Spleen (tissue), 11 donors: ENCODE measurements around the gene YWHAQ. TPM values are rescaled to one million over a fixed set of nuclear protein-coding genes. Genes with fewer than 3 reads are reported as not detected.
"Not testable (repeated sequence)": the region's sequence is repeated elsewhere in the genome, so short reads cannot be mapped to it uniquely, and the experiment has no call there.

Experiments
- DNase-seq: peaks from one replicate; pipeline ENCODE4 v3.0.0-alpha.2; 2020
- H3K27ac ChIP-seq, 8 donors: fragments of 200-600 bp; sonication (generic) in 7 of 8; 1 replicate in 4 of 8; 2 replicates in 4 of 8; pipeline versions ENCODE4 v1.5.0 to v1.8.0; 2016 to 2021; ENCODE audit warnings: inconsistent platforms in 4 of 8, mild to moderate bottlenecking in 4 of 8, moderate library complexity in 1 of 8
- H3K27me3 ChIP-seq, 7 donors: fragments of 200-600 bp; sonication (generic) in 6 of 7; replicated peaks in 1 of 7; 1 replicate in 4 of 7; 2 replicates in 3 of 7; pipeline versions ENCODE4 v1.5.0 to v1.8.0; 2016 to 2021; ENCODE audit warnings: inconsistent platforms in 3 of 7, mild to moderate bottlenecking in 1 of 7
- H3K36me3 ChIP-seq, 6 donors: fragments of 200-600 bp; sonication (generic) in 5 of 6; 1 replicate in 4 of 6; 2 replicates in 2 of 6; pipeline versions ENCODE4 v1.5.0 to v1.8.0; 2016 to 2021; ENCODE audit warnings: inconsistent platforms in 2 of 6
- H3K4me1 ChIP-seq, 6 donors: fragments of 200-600 bp; sonication (generic) in 5 of 6; 1 replicate in 3 of 6; 2 replicates in 3 of 6; pipeline versions ENCODE4 v1.5.0 to v1.8.0; 2016 to 2021; ENCODE audit warnings: inconsistent platforms in 3 of 6
- H3K4me3 ChIP-seq, 8 donors: fragments of 200-600 bp; sonication (generic) in 7 of 8; 1 replicate in 4 of 8; 2 replicates in 4 of 8; pipeline versions ENCODE4 v1.5.0 to v1.8.0; 2016 to 2021; ENCODE audit warnings: inconsistent platforms in 4 of 8, mild to moderate bottlenecking in 4 of 8, moderate library complexity in 2 of 8
- H3K9me3 ChIP-seq, 8 donors: fragments of 200-600 bp; sonication (generic) in 7 of 8; 1 replicate in 4 of 8; 2 replicates in 4 of 8; pipeline versions ENCODE4 v1.5.0 to v1.8.0; 2016 to 2021; ENCODE audit warnings: inconsistent platforms in 4 of 8
- CTCF ChIP-seq, 11 experiments: fragments of 200-600 bp in 7 of 11; fragments of 450-650 bp in 4 of 11; sonication (generic) in 4 of 11; IDR thresholded peaks in 8 of 11; conservative IDR thresholded peaks in 3 of 11; 1 replicate in 7 of 11; 2 replicates in 4 of 11; pipeline versions ENCODE4 v1.4.0 to v1.8.0; 2016 to 2021; ENCODE audit warnings: antibody characterized with exemption in 11 of 11, inconsistent platforms in 4 of 11, mild to moderate bottlenecking in 1 of 11
- POLR2A ChIP-seq, 3 donors: fragments of 450-650 bp; IDR thresholded peaks; one replicate each; pipeline ENCODE4 v1.5.1; 2017; ENCODE audit warnings: antibody characterized with exemption in 3 of 3, mild to moderate bottlenecking in 1 of 3
- POLR2AphosphoS5 ChIP-seq, 3 donors: sonication (generic); formaldehyde crosslinking; IDR thresholded peaks; one replicate each; pipeline ENCODE4 v1.5.1; 2017; ENCODE audit warnings: antibody characterized with exemption in 3 of 3
- WGBS, 5 donors: extraction: QIAGEN DNeasy Blood & Tissue Kit in 3 of 5; methylation state at CpG; one replicate each; pipeline versions ENCODE4 v1.1.5 to v1.1.7; 2013 to 2018; 5-methylcytosine and 5-hydroxymethylcytosine counted together
- intact Hi-C: fragments of 100-400 bp; cut with DNase I; formaldehyde crosslinking; loops from one replicate; pipeline ENCODE4 v1.15.0; 2023; ENCODE audit warnings: low total_unique reads
- polyA plus RNA-seq, 3 donors: library from polyadenylated mRNA; stranded (reverse); fragments of 200-250 nt; gene quantifications; one replicate each; pipeline ENCODE4 v1.2.1, GENCODE V29; 2013
- total RNA-seq, 7 donors: library from RNA; depleted of rRNA in 3 of 7; stranded (reverse); fragments of >200 nt in 3 of 7; fragmentation: NEBNext Ultra II Directional in 4 of 7; extraction: Animal tissue kit (Norgen Biotek cat#: 25700) in 4 of 7; gene quantifications; one replicate each; pipeline versions ENCODE4 v1.1.0 to v1.2.1, GENCODE V29; 2016 to 2021
- donor health status: healthy with polysubstance abuse.
- donor health status: DM: no; HTN: no; CAD: no; lungs with moderate emphysema.
- donor health status: DM: no; HTN: no; CAD: no.
- donor health status: Bipolar disorder and iron deficiency.
- donor health status: healthy.
- donor health status: DM: no; HTN: no; CAD: no.
- donor health status: DM: yes; HTN: yes; CAD: no.

YWHAQ gene
- total and polyA plus RNA-seq, 10 donors: 69.0 to 162 (median 132) TPM

DNA sequence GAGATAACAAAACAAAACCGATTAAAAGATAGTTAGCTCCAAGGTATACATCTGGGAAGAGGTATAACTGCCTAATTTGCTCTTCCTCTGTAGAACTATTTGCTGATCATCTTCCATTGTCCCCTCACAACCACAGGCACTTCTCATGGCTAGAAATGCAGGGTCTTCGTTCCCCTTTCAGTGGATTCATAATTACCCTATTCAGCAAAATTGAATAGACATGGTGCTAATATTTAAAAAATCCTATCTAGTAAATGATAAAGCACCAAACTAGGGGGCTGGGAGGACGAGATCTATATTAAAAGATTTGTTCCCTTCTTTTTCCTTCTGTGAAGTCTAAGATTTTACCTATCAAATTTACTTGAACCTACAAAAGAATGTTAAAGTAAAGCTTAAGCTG is 44.3 kb downstream of the YWHAQ start:
- H3K36me3 ChIP-seq: peaks cover 2 to 96% (median 55%) of the 10 kb centered on the region in 6 donors
- intact Hi-C loops: no loop called here
- no peaks in the 10 kb centered on the region for H3K9me3 ChIP-seq
- TF ChIP-seq POLR2AphosphoS5 (IDR thresholded peaks at IDR 0.05) (no peak), CTCF (IDR thresholded peaks at IDR 0.05 in 8 of 11, conservative IDR thresholded peaks at IDR 0.05 in 3 of 11) (no peak), POLR2A (IDR thresholded peaks at IDR 0.05) (no peak)
- H3K27me3 ChIP-seq: no peaks in the 10 kb centered on the region
- no peaks in the 10 kb centered on the region for H3K4me1 ChIP-seq
- H3K27ac ChIP-seq: no peak overlapping the region
- 91 to 95% (median 94%) methylated on average over 3 of the region's 3 CpGs for WGBS, 5 donors
- no peak overlapping the region for H3K4me3 ChIP-seq
- DNase-seq: no peak

DNA sequence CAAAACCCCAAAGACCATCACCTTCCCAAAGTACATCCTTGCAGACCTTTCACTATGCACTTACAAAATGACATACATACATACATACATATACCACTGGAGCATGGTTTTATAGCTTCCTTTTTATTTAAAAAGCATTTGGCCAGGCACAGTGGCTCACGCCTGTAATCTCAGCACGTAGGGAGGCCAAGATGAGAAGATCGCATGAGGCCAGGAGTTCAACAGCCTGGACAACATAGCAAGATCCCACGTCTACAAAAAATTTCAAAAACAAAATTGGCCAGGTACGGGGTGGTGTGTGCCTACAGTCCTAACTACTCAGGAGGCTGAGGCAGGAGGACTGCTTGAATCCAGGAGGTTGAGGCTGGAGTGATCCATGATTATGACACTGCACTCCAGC is 45.3 kb downstream of the YWHAQ start:
- TF ChIP-seq POLR2AphosphoS5 (IDR thresholded peaks at IDR 0.05) (no peak), CTCF (IDR thresholded peaks at IDR 0.05 in 8 of 11, conservative IDR thresholded peaks at IDR 0.05 in 3 of 11) (no peak), POLR2A (IDR thresholded peaks at IDR 0.05) (no peak)
- Histone ChIP-seq H3K9me3 (no peaks in the 10 kb centered on the region), H3K27ac (no peak overlapping the region), H3K4me1 (no peaks in the 10 kb centered on the region), H3K36me3 (peaks cover 2 to 91% (median 51%) of the 10 kb centered on the region in 6 donors), H3K27me3 (no peaks in the 10 kb centered on the region), H3K4me3 (no peak overlapping the region)
- DNase-seq: no peak
- WGBS, 5 donors: 95 to 98% (median 97%) methylated on average over 5 of the region's 5 CpGs
- intact Hi-C loops: no loop called here

GRCh38 chr2:9584902-9585301 is 45.9 kb downstream of the YWHAQ start:
- H3K9me3 ChIP-seq, intact Hi-C loops, DNase-seq, H3K4me3 ChIP-seq, H3K4me1 ChIP-seq, H3K27me3 ChIP-seq, H3K27ac ChIP-seq: not testable (repeated sequence)
- peaks cover 0 to 88% (median 47%) of the 10 kb centered on the region in 6 donors for H3K36me3 ChIP-seq

- DNase-seq: no peak
- no peaks in the 10 kb centered on the region for H3K4me1 ChIP-seq
- 93 to 98% (median 96%) methylated on average over 5 of the region's 5 CpGs for WGBS, 5 donors
- peaks cover 0 to 66% (median 33%) of the 10 kb centered on the region in 6 donors for H3K36me3 ChIP-seq
- TF ChIP-seq CTCF (IDR thresholded peaks at IDR 0.05 in 8 of 11, conservative IDR thresholded peaks at IDR 0.05 in 3 of 11): no peak
- TF ChIP-seq POLR2A (IDR thresholded peaks at IDR 0.05): no peak
- no peak for TF ChIP-seq POLR2AphosphoS5 (IDR thresholded peaks at IDR 0.05)
- no peak overlapping the region for H3K4me3 ChIP-seq
- no peaks in the 10 kb centered on the region for H3K9me3 ChIP-seq
- H3K27ac ChIP-seq: no peak overlapping the region
- intact Hi-C loops: no loop called here
- H3K27me3 ChIP-seq: no peaks in the 10 kb centered on the region
Measured at GRCh38 chr2:9582624-9583023, 48.2 kb downstream of the YWHAQ start.
